ENCODE data around the gene MRTFA.

Gene MRTFA

GRCh38 chr22:40484906-40485669 is 151.4 kb downstream of the MRTFA start:
- no peaks in the 10 kb centered on the region for H3K9me3 ChIP-seq (ENCODE audit: control insufficient read depth, low read length)
- H3K4me1 ChIP-seq (ENCODE audit: control insufficient read depth, insufficient read depth, low read length), result no peaks in the 10 kb centered on the region
- H3K27ac ChIP-seq (ENCODE audit: insufficient read depth, low read depth, low read length, poor library complexity, severe bottlenecking), result no peak overlapping the region
- H3K36me3 ChIP-seq (ENCODE audit: control insufficient read depth, insufficient read depth, low read length), result no peaks in the 10 kb centered on the region
- H3K4me3 ChIP-seq (ENCODE audit: insufficient read depth, low read depth, low read length), result no peak overlapping the region
- WGBS, 2 experiments, result 93 to 96% methylated on average over 7 of the region's 7 CpGs
- no peaks in the 10 kb centered on the region for H3K27me3 ChIP-seq (ENCODE audit: control insufficient read depth, insufficient read depth, low read length, poor library complexity, severe bottlenecking)

- H3K27ac ChIP-seq (ENCODE audit: insufficient read depth, low read depth, low read length, poor library complexity, severe bottlenecking), result no peak overlapping the region
- 96 to 97% methylated on average over 5 of the region's 5 CpGs for WGBS, 2 experiments
Observed at GRCh38 chr22:40482886-40483285, 153.6 kb downstream of the MRTFA start.

GRCh38 chr22:40482391-40482790 is 154.1 kb downstream of the MRTFA start:
- no peak overlapping the region for H3K27ac ChIP-seq (ENCODE audit: insufficient read depth, low read depth, low read length, poor library complexity, severe bottlenecking)
- H3K27me3 ChIP-seq (ENCODE audit: control insufficient read depth, insufficient read depth, low read length, poor library complexity, severe bottlenecking), result no peaks in the 10 kb centered on the region
- no peak overlapping the region for H3K4me3 ChIP-seq (ENCODE audit: insufficient read depth, low read depth, low read length)
- H3K9me3 ChIP-seq (ENCODE audit: control insufficient read depth, low read length), result no peaks in the 10 kb centered on the region
- no peaks in the 10 kb centered on the region for H3K4me1 ChIP-seq (ENCODE audit: control insufficient read depth, insufficient read depth, low read length)
- no peaks in the 10 kb centered on the region for H3K36me3 ChIP-seq (ENCODE audit: control insufficient read depth, insufficient read depth, low read length)

More at GRCh38 chr22:40482886-40483285, 153.6 kb downstream of the MRTFA start:
- Histone ChIP-seq H3K27me3 (ENCODE audit: control insufficient read depth, insufficient read depth, low read length, poor library complexity, severe bottlenecking) (no peaks in the 10 kb centered on the region), H3K36me3 (ENCODE audit: control insufficient read depth, insufficient read depth, low read length) (no peaks in the 10 kb centered on the region), H3K9me3 (ENCODE audit: control insufficient read depth, low read length) (no peaks in the 10 kb centered on the region), H3K4me3 (ENCODE audit: insufficient read depth, low read depth, low read length) (no peak overlapping the region), H3K4me1 (ENCODE audit: control insufficient read depth, insufficient read depth, low read length) (no peaks in the 10 kb centered on the region)

GRCh38 chr22:40480996-40481395 is 155.5 kb downstream of the MRTFA start:
- no peaks in the 10 kb centered on the region for H3K4me1 ChIP-seq (ENCODE audit: control insufficient read depth, insufficient read depth, low read length)
- H3K27me3 ChIP-seq (ENCODE audit: control insufficient read depth, insufficient read depth, low read length, poor library complexity, severe bottlenecking), result no peaks in the 10 kb centered on the region
- no peaks in the 10 kb centered on the region for H3K36me3 ChIP-seq (ENCODE audit: control insufficient read depth, insufficient read depth, low read length)
- no peak overlapping the region for H3K27ac ChIP-seq (ENCODE audit: insufficient read depth, low read depth, low read length, poor library complexity, severe bottlenecking)
- 89 to 96% methylated on average over 4 to 5 of the region's 5 CpGs for WGBS, 2 experiments
- H3K4me3 ChIP-seq (ENCODE audit: insufficient read depth, low read depth, low read length), result no peak overlapping the region
- no peaks in the 10 kb centered on the region for H3K9me3 ChIP-seq (ENCODE audit: control insufficient read depth, low read length)

GRCh38 chr22:40479887-40480538 is 156.5 kb downstream of the MRTFA start:
- H3K27me3 ChIP-seq (ENCODE audit: control insufficient read depth, insufficient read depth, low read length, poor library complexity, severe bottlenecking), result no peaks in the 10 kb centered on the region
- H3K4me1 ChIP-seq (ENCODE audit: control insufficient read depth, insufficient read depth, low read length), result no peaks in the 10 kb centered on the region
- H3K36me3 ChIP-seq (ENCODE audit: control insufficient read depth, insufficient read depth, low read length), result no peaks in the 10 kb centered on the region
- no peaks in the 10 kb centered on the region for H3K9me3 ChIP-seq (ENCODE audit: control insufficient read depth, low read length)
- H3K4me3 ChIP-seq (ENCODE audit: insufficient read depth, low read depth, low read length), result no peak overlapping the region
- H3K27ac ChIP-seq (ENCODE audit: insufficient read depth, low read depth, low read length, poor library complexity, severe bottlenecking), result no peak overlapping the region
- 93 to 94% methylated on average over 2 of the region's 2 CpGs for WGBS, 2 experiments

- H3K36me3 ChIP-seq (ENCODE audit: control insufficient read depth, insufficient read depth, low read length), result no peaks in the 10 kb centered on the region
- no peak overlapping the region for H3K4me3 ChIP-seq (ENCODE audit: insufficient read depth, low read depth, low read length)
- no peaks in the 10 kb centered on the region for H3K4me1 ChIP-seq (ENCODE audit: control insufficient read depth, insufficient read depth, low read length)
- WGBS, 2 experiments, result 94 to 96% methylated on average over 6 of the region's 6 CpGs
- no peak overlapping the region for H3K27ac ChIP-seq (ENCODE audit: insufficient read depth, low read depth, low read length, poor library complexity, severe bottlenecking)
- H3K27me3 ChIP-seq (ENCODE audit: control insufficient read depth, insufficient read depth, low read length, poor library complexity, severe bottlenecking), result no peaks in the 10 kb centered on the region
- H3K9me3 ChIP-seq (ENCODE audit: control insufficient read depth, low read length), result no peaks in the 10 kb centered on the region
Observed at GRCh38 chr22:40479126-40479800, 157.3 kb downstream of the MRTFA start.

- Histone ChIP-seq H3K4me3 (ENCODE audit: insufficient read depth, low read depth, low read length) (no peak overlapping the region), H3K27ac (ENCODE audit: insufficient read depth, low read depth, low read length, poor library complexity, severe bottlenecking) (no peak overlapping the region), H3K27me3 (ENCODE audit: control insufficient read depth, insufficient read depth, low read length, poor library complexity, severe bottlenecking) (no peaks in the 10 kb centered on the region), H3K4me1 (ENCODE audit: control insufficient read depth, insufficient read depth, low read length) (no peaks in the 10 kb centered on the region), H3K36me3 (ENCODE audit: control insufficient read depth, insufficient read depth, low read length) (no peaks in the 10 kb centered on the region), H3K9me3 (ENCODE audit: control insufficient read depth, low read length) (no peaks in the 10 kb centered on the region)
- WGBS, 2 experiments, result 92 to 93% methylated on average over 11 of the region's 11 CpGs
Observed at GRCh38 chr22:40478338-40479125, 158.0 kb downstream of the MRTFA start.

GRCh38 chr22:40477683-40478337 is 158.7 kb downstream of the MRTFA start:
- WGBS, 2 experiments, result 73 to 81% methylated on average over 3 to 5 of the region's 5 CpGs
- Histone ChIP-seq H3K27me3 (ENCODE audit: control insufficient read depth, insufficient read depth, low read length, poor library complexity, severe bottlenecking) (no peaks in the 10 kb centered on the region), H3K4me1 (ENCODE audit: control insufficient read depth, insufficient read depth, low read length) (no peaks in the 10 kb centered on the region), H3K36me3 (ENCODE audit: control insufficient read depth, insufficient read depth, low read length) (no peaks in the 10 kb centered on the region), H3K9me3 (ENCODE audit: control insufficient read depth, low read length) (no peaks in the 10 kb centered on the region), H3K4me3 (ENCODE audit: insufficient read depth, low read depth, low read length) (no peak overlapping the region), H3K27ac (ENCODE audit: insufficient read depth, low read depth, low read length, poor library complexity, severe bottlenecking) (no peak overlapping the region)

- Histone ChIP-seq H3K27ac (ENCODE audit: insufficient read depth, low read depth, low read length, poor library complexity, severe bottlenecking) (no peak overlapping the region), H3K9me3 (ENCODE audit: control insufficient read depth, low read length) (no peaks in the 10 kb centered on the region), H3K27me3 (ENCODE audit: control insufficient read depth, insufficient read depth, low read length, poor library complexity, severe bottlenecking) (no peaks in the 10 kb centered on the region), H3K4me3 (ENCODE audit: insufficient read depth, low read depth, low read length) (no peak overlapping the region), H3K4me1 (ENCODE audit: control insufficient read depth, insufficient read depth, low read length) (no peaks in the 10 kb centered on the region), H3K36me3 (ENCODE audit: control insufficient read depth, insufficient read depth, low read length) (no peaks in the 10 kb centered on the region)
- WGBS, 2 experiments, result 94% methylated on average over 4 of the region's 4 CpGs
Observed at GRCh38 chr22:40476341-40476740, 160.2 kb downstream of the MRTFA start.

All from ectodermal cell (in vitro differentiated cells).